B cell (primary cell): ENCODE data around the gene SLC22A31. TPM values are rescaled to one million over a fixed set of nuclear protein-coding genes. Genes with fewer than 3 reads are reported as not detected.

Experiments
- ATAC-seq: fragments of 200-7000 bp; cut with Tn5 transposase; one replicate; pipeline ENCODE4 v1.10.0; 2021; ENCODE audit warnings: low read depth, mild to moderate bottlenecking, moderate number of reproducible peaks, moderate library complexity
- CTCF ChIA-PET: fragments of 350-600 bp; sonication (Branson Sonifier 250); formaldehyde crosslinking; loops from one replicate; lab custom pipeline; 2021; ENCODE audit warnings: antibody characterized with exemption, inconsistent platforms; lab: Charles Lee
- POLR2A ChIA-PET: fragments of 350-600 bp; sonication (Branson Sonifier 250); formaldehyde crosslinking; loops from one replicate; lab custom pipeline; 2021; ENCODE audit warnings: antibody characterized with exemption; lab: Charles Lee
- DNase-seq: peaks from one replicate; pipeline ENCODE4 v3.0.0; 2013
- H2AFZ ChIP-seq: 2 replicates; pipeline ENCODE4 v1.6.1; 2012; ENCODE audit warnings: mild to moderate bottlenecking, low read depth, low read length; ENCODE audit not compliant: insufficient read depth, poor library complexity, severe bottlenecking
- H3K27ac ChIP-seq, 2 donors: 1 replicate in 1 of 2; 2 replicates in 1 of 2; pipeline ENCODE4 v1.5.1; 2012 to 2013; ENCODE audit warnings: low read length in 2 of 2, mild to moderate bottlenecking in 2 of 2, moderate library complexity in 1 of 2
- H3K27me3 ChIP-seq, 4 experiments: fragments of 200-600 bp in 1 of 4; sonication (generic) in 1 of 4; replicated peaks in 1 of 4; 1 replicate in 2 of 4; 2 replicates in 2 of 4; pipeline versions ENCODE4 v1.6.1 to v1.7.0; 2013 to 2016; ENCODE audit warnings: low read length in 3 of 4, mild to moderate bottlenecking in 2 of 4, mixed read lengths in 1 of 4, moderate library complexity in 1 of 4; ENCODE audit not compliant: insufficient read depth in 4 of 4, control insufficient read depth in 3 of 4; ENCODE audit errors: control extremely low read depth in 1 of 4
- H3K36me3 ChIP-seq, 2 experiments: replicated peaks in 1 of 2; 1 replicate in 1 of 2; 2 replicates in 1 of 2; pipeline versions ENCODE4 v1.6.1 to v1.7.1; 2013; ENCODE audit warnings: low read length in 1 of 2; ENCODE audit not compliant: insufficient read depth in 2 of 2, control insufficient read depth in 1 of 2; ENCODE audit errors: control extremely low read depth in 1 of 2, extremely low read depth in 1 of 2
- H3K4me1 ChIP-seq, 2 donors: fragments of 200-600 bp in 1 of 2; sonication (generic) in 1 of 2; 1 replicate in 1 of 2; 2 replicates in 1 of 2; pipeline versions ENCODE4 v1.5.1 to v1.6.1; 2013 to 2017; ENCODE audit warnings: low read length in 2 of 2; ENCODE audit not compliant: control insufficient read depth in 2 of 2, insufficient read depth in 2 of 2
- H3K4me2 ChIP-seq: replicated peaks from 2 replicates; pipeline ENCODE3; 2012; ENCODE audit warnings: mild to moderate bottlenecking, low read depth, low read length; ENCODE audit not compliant: poor library complexity, severe bottlenecking
- H3K4me3 ChIP-seq, 5 experiments: fragments of 200-600 bp in 1 of 5; sonication (generic) in 1 of 5; 1 replicate in 3 of 5; 2 replicates in 2 of 5; pipeline versions ENCODE4 v1.5.1 to v1.7.0; 2011 to 2016; ENCODE audit warnings: low read length in 4 of 5, mild to moderate bottlenecking in 4 of 5, low read depth in 2 of 5, control low read depth in 1 of 5, moderate library complexity in 1 of 5; ENCODE audit not compliant: insufficient read depth in 1 of 5; ENCODE audit errors: control extremely low read depth in 1 of 5, extremely low read depth in 1 of 5
- H3K79me2 ChIP-seq: fragments of 200-600 bp; sonication (generic); one replicate; pipeline ENCODE4 v1.6.0; 2016; ENCODE audit warnings: low read length; ENCODE audit not compliant: control insufficient read depth, insufficient read depth
- H3K9ac ChIP-seq: fragments of 200-600 bp; sonication (generic); 2 replicates; pipeline ENCODE4 v1.6.1; 2017; ENCODE audit warnings: mild to moderate bottlenecking, low read length, moderate library complexity
- H3K9me3 ChIP-seq, 3 donors: one replicate each; pipeline versions ENCODE4 v1.6.1 to v1.7.1; 2013; ENCODE audit warnings: low read length in 2 of 3; ENCODE audit not compliant: control insufficient read depth in 2 of 3, insufficient read depth in 1 of 3; ENCODE audit errors: control extremely low read depth in 1 of 3
- H4K20me1 ChIP-seq: 2 replicates; pipeline ENCODE4 v1.6.0; 2012; ENCODE audit warnings: mild to moderate bottlenecking, low read length; ENCODE audit not compliant: insufficient read depth, control insufficient read depth, poor library complexity, severe bottlenecking
- H3K27ac Mint-ChIP-seq: one replicate; pipeline ENCODE4 v1.8.0; 2021; ENCODE audit warnings: mixed read lengths
- H3K27me3 Mint-ChIP-seq: one replicate; pipeline ENCODE4 v1.8.0; 2021; ENCODE audit warnings: mixed read lengths
- H3K4me1 Mint-ChIP-seq: one replicate; pipeline ENCODE4 v1.8.0; 2021; ENCODE audit warnings: mixed read lengths
- H3K4me3 Mint-ChIP-seq: one replicate; pipeline ENCODE4 v1.8.0; 2021; ENCODE audit warnings: mixed read lengths
- H3K9me3 Mint-ChIP-seq: one replicate; pipeline ENCODE4 v1.8.0; 2022; ENCODE audit warnings: mixed read lengths; ENCODE audit not compliant: insufficient read depth
- CTCF ChIP-seq: fragments of 200-600 bp; IDR thresholded peaks from one replicate; pipeline ENCODE4 v1.8.0; 2022; ENCODE audit warnings: antibody characterized with exemption, mild to moderate bottlenecking
- EZH2 ChIP-seq: IDR thresholded peaks from 2 replicates; pipeline ENCODE4 v1.6.1; 2012; ENCODE audit warnings: borderline replicate concordance, low read depth, mild to moderate bottlenecking, moderate library complexity, low read length; ENCODE audit not compliant: insufficient read depth, poor library complexity, severe bottlenecking
- WGBS: methylation state at CpG from one replicate; pipeline ENCODE4 v1.1.5; 2013; ENCODE audit warnings: missing lambda C conversion rate; ENCODE audit not compliant: insufficient coverage; 5-methylcytosine and 5-hydroxymethylcytosine counted together
- intact Hi-C: fragments of 100-400 bp; cut with micrococcal nuclease; formaldehyde crosslinking; loops from one replicate; pipeline ENCODE4 v1.10.0; 2022
- polyA plus RNA-seq: library from polyadenylated mRNA; depleted of rRNA; stranded (reverse); fragments of >200 nt; gene quantifications from 2 replicates; pipeline ENCODE4 v1.2.3, GENCODE V29; 2012
- total RNA-seq, 2 donors: library from RNA; stranded (reverse); fragments of 120-200 nt in 1 of 2; gene quantifications; 1 replicate in 1 of 2; 2 replicates in 1 of 2; pipeline versions ENCODE4 v1.2.3 to v1.2.4, GENCODE V29; 2013 to 2022

SLC22A31 gene
- total and polyA plus RNA-seq, 2 donors (not counting 1 experiment from before 2014, with no cell fraction given) = 0.33 TPM; not detected in 1

GRCh38 chr16:89230255-89230654 is 29.9 kb upstream of the SLC22A31 start:
- Histone ChIP-seq H3K27ac (no peak overlapping the region), H3K9me3 (peaks cover 4 to 25% (median 18%) of the 10 kb centered on the region in 3 donors), H2AFZ (no peak overlapping the region), H3K4me1 (no peaks in the 10 kb centered on the region), H4K20me1 (no peaks in the 10 kb centered on the region), H3K27me3 (no peaks in the 10 kb centered on the region), H3K4me2 (no peak overlapping the region), H3K36me3 (peaks cover 17 to 43% of the 10 kb centered on the region in 2 experiments), H3K4me3 (no peak overlapping the region), H3K79me2 (peaks cover 13% of the 10 kb centered on the region), H3K9ac (no peak overlapping the region)
- DNase-seq = no peak
- no peak overlapping the region for H3K4me3 Mint-ChIP-seq
- ATAC-seq = no peak
- TF ChIP-seq CTCF (no peak), EZH2 (no peak)
- H3K4me1 Mint-ChIP-seq = no peaks in the 10 kb centered on the region
- intact Hi-C loops = no loop called here
- no peak overlapping the region for H3K27ac Mint-ChIP-seq
- ChIA-PET POLR2A (no interaction called here), CTCF (no interaction called here)
- H3K27me3 Mint-ChIP-seq = no peaks in the 10 kb centered on the region
- H3K9me3 Mint-ChIP-seq = no peaks in the 10 kb centered on the region
- WGBS = over 99% methylated on average over 11 of the region's 14 CpGs

- H3K4me1 ChIP-seq = no peaks in the 10 kb centered on the region
- CTCF ChIA-PET = no interaction called here
These were observed 24.3 kb upstream of the SLC22A31 start for GRCh38 chr16:89224665-89225064.

More at GRCh38 chr16:89224665-89225064, 24.3 kb upstream of the SLC22A31 start:
- Histone ChIP-seq H3K27me3 (no peaks in the 10 kb centered on the region), H4K20me1 (no peaks in the 10 kb centered on the region), H3K4me2 (no peak overlapping the region), H3K4me3 (no peak overlapping the region), H3K27ac (no peak overlapping the region), H2AFZ (no peak overlapping the region), H3K9me3 (peaks cover 4 to 22% (median 18%) of the 10 kb centered on the region in 3 donors), H3K79me2 (peaks cover 23% of the 10 kb centered on the region), H3K36me3 (peaks cover 13 to 54% of the 10 kb centered on the region in 2 experiments), H3K9ac (no peak overlapping the region)
- H3K27ac Mint-ChIP-seq = no peak overlapping the region
- POLR2A ChIA-PET = no interaction called here
- no peak for ATAC-seq
- no peak overlapping the region for H3K4me3 Mint-ChIP-seq
- H3K27me3 Mint-ChIP-seq = no peaks in the 10 kb centered on the region
- TF ChIP-seq CTCF (no peak), EZH2 (no peak)
- no peak for DNase-seq
- intact Hi-C loops = no loop called here
- H3K9me3 Mint-ChIP-seq = no peaks in the 10 kb centered on the region
- H3K4me1 Mint-ChIP-seq = no peaks in the 10 kb centered on the region
- 97% methylated on average over 6 of the region's 10 CpGs for WGBS
